Liver (tissue), 9 donors: ENCODE results near the gene AQP3. TPM values are rescaled to one million over a fixed set of nuclear protein-coding genes. Genes with fewer than 3 reads are reported as not detected.

Experiments
- DNase-seq: peaks from one replicate; pipeline ENCODE4 v3.0.0-alpha.2; 2017; ENCODE audit warnings: low spot score
- H3K27ac ChIP-seq, 2 donors: one replicate each; pipeline ENCODE4 v1.7.0; 2013; ENCODE audit warnings: inconsistent platforms in 2 of 2, low read length in 2 of 2, control low read depth in 1 of 2, low read depth in 1 of 2, mild to moderate bottlenecking in 1 of 2
- H3K27me3 ChIP-seq, 4 donors: one replicate each; pipeline versions ENCODE4 v1.6.1 to v1.7.0; 2013; ENCODE audit warnings: low read length in 3 of 4, inconsistent platforms in 1 of 4, mild to moderate bottlenecking in 1 of 4, moderate library complexity in 1 of 4; ENCODE audit not compliant: control insufficient read depth in 4 of 4, insufficient read depth in 4 of 4
- H3K36me3 ChIP-seq, 4 donors: one replicate each; pipeline versions ENCODE4 v1.6.1 to v1.7.0; 2013; ENCODE audit warnings: low read length in 3 of 4, mild to moderate bottlenecking in 3 of 4, low read depth in 1 of 4, moderate library complexity in 1 of 4; ENCODE audit not compliant: control insufficient read depth in 4 of 4, insufficient read depth in 3 of 4
- H3K4me1 ChIP-seq, 4 donors: one replicate each; pipeline versions ENCODE4 v1.6.1 to v1.7.0; 2013; ENCODE audit warnings: low read length in 3 of 4, mild to moderate bottlenecking in 3 of 4, moderate library complexity in 1 of 4; ENCODE audit not compliant: control insufficient read depth in 4 of 4, insufficient read depth in 4 of 4
- H3K4me3 ChIP-seq, 3 donors: one replicate each; pipeline versions ENCODE4 v1.6.1 to v1.7.0; 2013; ENCODE audit warnings: low read length in 3 of 3, control low read depth in 1 of 3, low read depth in 1 of 3, mild to moderate bottlenecking in 1 of 3
- H3K9ac ChIP-seq, 2 donors: one replicate each; pipeline ENCODE4 v1.7.0; 2013; ENCODE audit warnings: low read length in 2 of 2, mild to moderate bottlenecking in 2 of 2, moderate library complexity in 2 of 2, control low read depth in 1 of 2, low read depth in 1 of 2
- H3K9me3 ChIP-seq, 4 donors: one replicate each; pipeline versions ENCODE4 v1.6.1 to v1.7.0; 2013; ENCODE audit warnings: low read length in 3 of 4; ENCODE audit not compliant: control insufficient read depth in 4 of 4
- EGR1 ChIP-seq, 2 donors: IDR thresholded peaks; 2 replicates each; pipeline ENCODE4 v1.6.1; 2016 to 2018; ENCODE audit warnings: antibody characterized with exemption in 2 of 2, low read depth in 2 of 2
- FOXA1 ChIP-seq: IDR thresholded peaks from 2 replicates; pipeline ENCODE4 v1.6.1; 2016; ENCODE audit warnings: antibody characterized with exemption
- FOXA2 ChIP-seq: IDR thresholded peaks from 2 replicates; pipeline ENCODE4 v1.6.1; 2016; ENCODE audit warnings: antibody characterized with exemption
- GABPA ChIP-seq, 2 donors: IDR thresholded peaks in 1 of 2; conservative IDR thresholded peaks in 1 of 2; 2 replicates each; pipeline ENCODE4 v1.6.1; 2016; ENCODE audit warnings: antibody characterized with exemption in 2 of 2, mild to moderate bottlenecking in 1 of 2, moderate library complexity in 1 of 2
- HNF4A ChIP-seq, 2 donors: conservative IDR thresholded peaks; 2 replicates each; pipeline ENCODE4 v1.6.1; 2016; ENCODE audit warnings: antibody characterized with exemption in 2 of 2, mild to moderate bottlenecking in 2 of 2
- HNF4G ChIP-seq: IDR thresholded peaks from 2 replicates; pipeline ENCODE4 v1.6.1; 2016; ENCODE audit warnings: antibody characterized with exemption
- JUND ChIP-seq, 2 donors: IDR thresholded peaks; 2 replicates each; pipeline ENCODE4 v1.6.1; 2016; ENCODE audit warnings: antibody characterized with exemption in 2 of 2
- NR2F2 ChIP-seq: IDR thresholded peaks from 2 replicates; pipeline ENCODE4 v1.6.1; 2016; ENCODE audit warnings: antibody characterized with exemption
- RAD21 ChIP-seq, 2 donors: IDR thresholded peaks; 2 replicates each; pipeline ENCODE4 v1.6.1; 2016; ENCODE audit warnings: antibody characterized with exemption in 2 of 2, mild to moderate bottlenecking in 2 of 2
- RXRA ChIP-seq, 2 donors: IDR thresholded peaks; 2 replicates each; pipeline ENCODE4 v1.6.1; 2017 to 2018; ENCODE audit warnings: antibody characterized with exemption in 2 of 2, mild to moderate bottlenecking in 1 of 2
- SP1 ChIP-seq: IDR thresholded peaks from 2 replicates; pipeline ENCODE4 v1.6.1; 2018; ENCODE audit warnings: antibody characterized with exemption, mild to moderate bottlenecking
- TAF1 ChIP-seq: conservative IDR thresholded peaks from 2 replicates; pipeline ENCODE4 v1.6.1; 2016; ENCODE audit warnings: antibody characterized with exemption, mild to moderate bottlenecking
- YY1 ChIP-seq: IDR thresholded peaks from 2 replicates; pipeline ENCODE4 v1.6.1; 2016; ENCODE audit warnings: antibody characterized with exemption, mild to moderate bottlenecking
- WGBS: extraction: QIAGEN DNeasy Blood & Tissue Kit; methylation state at CpG from one replicate; pipeline ENCODE4 v1.1.7; 2013; 5-methylcytosine and 5-hydroxymethylcytosine counted together
- polyA plus RNA-seq, 2 donors: library from polyadenylated mRNA; stranded (reverse) in 1 of 2; unstranded in 1 of 2; fragments of 200-250 nt in 1 of 2; fragments of >200 nt in 1 of 2; fragmentation: Nextera tagmentation in 1 of 2; extraction: Ambion mirVana in 1 of 2; gene quantifications; one replicate each; pipeline versions ENCODE4 v1.2.1 to v1.2.3, GENCODE V29; 2013 to 2015
- total RNA-seq, 2 donors: library from RNA; depleted of rRNA; stranded (reverse); fragments of >200 nt; gene quantifications; one replicate each; pipeline ENCODE4 v1.2.3, GENCODE V29; 2014
- TF ChIP-seq, protein P1 (sequence below): IDR thresholded peaks from 2 replicates; pipeline ENCODE4 v1.6.1; 2016; ENCODE audit warnings: antibody characterized with exemption
- TF ChIP-seq, protein P2 (sequence below): IDR thresholded peaks from 2 replicates; pipeline ENCODE4 v1.6.1; 2016; ENCODE audit warnings: antibody characterized with exemption
- TF ChIP-seq, protein P3 (sequence below): IDR thresholded peaks from 2 replicates; pipeline ENCODE4 v1.6.1; 2016; ENCODE audit warnings: antibody characterized with exemption
- TF ChIP-seq, protein P4 (sequence below): IDR thresholded peaks from 2 replicates; pipeline ENCODE4 v1.6.1; 2016; ENCODE audit warnings: antibody characterized with exemption, mild to moderate bottlenecking
- TF ChIP-seq, protein P5 (sequence below): fragments of 150-350 bp; IDR thresholded peaks from 2 replicates; pipeline ENCODE4 v1.5.1; 2017; ENCODE audit warnings: improper control_type of control experiment, low read depth, low read length; ENCODE audit not compliant: missing input control
- donor health status: healthy.
- donor health status: healthy.
- donor health status: healthy.
- donor health status: healthy.
- donor health status: healthy.

The AQP3 gene
- total and polyA plus RNA-seq, 4 donors = 60.5 to 124 (median 87.4) TPM

DNA sequence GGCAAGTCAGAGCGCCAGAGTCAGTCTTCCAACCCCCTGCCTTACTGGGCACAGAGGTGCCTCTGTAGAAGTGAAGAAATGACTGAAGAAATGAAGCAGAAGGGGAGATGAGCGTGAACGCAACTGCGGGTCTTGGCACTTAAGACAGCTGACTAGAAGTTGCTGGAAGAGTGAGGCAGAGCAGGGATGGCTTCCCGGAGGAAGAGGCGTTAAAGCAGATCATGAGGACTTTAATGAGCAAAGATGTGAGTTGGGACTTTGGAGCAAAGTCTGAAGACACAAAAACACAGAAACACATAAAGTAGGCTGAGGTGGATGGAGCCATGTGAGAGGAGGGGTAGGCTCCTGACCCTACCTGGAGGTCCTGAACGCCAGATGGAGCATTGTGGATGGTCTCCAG is 7.2 kb downstream of the AQP3 start:
- 95% methylated on average over 7 of the region's 7 CpGs for WGBS
- DNase-seq = no peak
- H3K36me3 ChIP-seq = peaks cover 12 to 20% (median 16%) of the 10 kb centered on the region in 4 donors
- no peak overlapping the region for H3K4me3 ChIP-seq
- H3K9ac ChIP-seq = no peak overlapping the region
- H3K27me3 ChIP-seq = no peaks in the 10 kb centered on the region
- peaks cover 8 to 20% (median 15%) of the 10 kb centered on the region in 4 donors for H3K4me1 ChIP-seq
- H3K27ac ChIP-seq = no peak overlapping the region
- TF ChIP-seq, protein P1, sequence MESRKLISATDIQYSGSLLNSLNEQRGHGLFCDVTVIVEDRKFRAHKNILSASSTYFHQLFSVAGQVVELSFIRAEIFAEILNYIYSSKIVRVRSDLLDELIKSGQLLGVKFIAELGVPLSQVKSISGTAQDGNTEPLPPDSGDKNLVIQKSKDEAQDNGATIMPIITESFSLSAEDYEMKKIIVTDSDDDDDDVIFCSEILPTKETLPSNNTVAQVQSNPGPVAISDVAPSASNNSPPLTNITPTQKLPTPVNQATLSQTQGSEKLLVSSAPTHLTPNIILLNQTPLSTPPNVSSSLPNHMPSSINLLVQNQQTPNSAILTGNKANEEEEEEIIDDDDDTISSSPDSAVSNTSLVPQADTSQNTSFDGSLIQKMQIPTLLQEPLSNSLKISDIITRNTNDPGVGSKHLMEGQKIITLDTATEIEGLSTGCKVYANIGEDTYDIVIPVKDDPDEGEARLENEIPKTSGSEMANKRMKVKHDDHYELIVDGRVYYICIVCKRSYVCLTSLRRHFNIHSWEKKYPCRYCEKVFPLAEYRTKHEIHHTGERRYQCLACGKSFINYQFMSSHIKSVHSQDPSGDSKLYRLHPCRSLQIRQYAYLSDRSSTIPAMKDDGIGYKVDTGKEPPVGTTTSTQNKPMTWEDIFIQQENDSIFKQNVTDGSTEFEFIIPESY = no peak
- no peak for TF ChIP-seq HNF4A (conservative IDR thresholded peaks at IDR 0.05)
- TF ChIP-seq GABPA (IDR thresholded peaks at IDR 0.05 in 1 of 2, conservative IDR thresholded peaks at IDR 0.05 in 1 of 2) = no peak
- TF ChIP-seq, protein P2, sequence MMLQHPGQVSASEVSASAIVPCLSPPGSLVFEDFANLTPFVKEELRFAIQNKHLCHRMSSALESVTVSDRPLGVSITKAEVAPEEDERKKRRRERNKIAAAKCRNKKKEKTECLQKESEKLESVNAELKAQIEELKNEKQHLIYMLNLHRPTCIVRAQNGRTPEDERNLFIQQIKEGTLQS = no peak
- TF ChIP-seq TAF1 = no peak
- TF ChIP-seq FOXA1 = no peak
- no peak for TF ChIP-seq RAD21 (IDR thresholded peaks at IDR 0.05)
- TF ChIP-seq SP1 = no peak
- no peak for TF ChIP-seq EGR1 (IDR thresholded peaks at IDR 0.05; ENCODE audit: low read depth in 2 of 2)
- TF ChIP-seq, protein P3, sequence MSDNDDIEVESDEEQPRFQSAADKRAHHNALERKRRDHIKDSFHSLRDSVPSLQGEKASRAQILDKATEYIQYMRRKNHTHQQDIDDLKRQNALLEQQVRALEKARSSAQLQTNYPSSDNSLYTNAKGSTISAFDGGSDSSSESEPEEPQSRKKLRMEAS = no peak
- TF ChIP-seq, protein P4, sequence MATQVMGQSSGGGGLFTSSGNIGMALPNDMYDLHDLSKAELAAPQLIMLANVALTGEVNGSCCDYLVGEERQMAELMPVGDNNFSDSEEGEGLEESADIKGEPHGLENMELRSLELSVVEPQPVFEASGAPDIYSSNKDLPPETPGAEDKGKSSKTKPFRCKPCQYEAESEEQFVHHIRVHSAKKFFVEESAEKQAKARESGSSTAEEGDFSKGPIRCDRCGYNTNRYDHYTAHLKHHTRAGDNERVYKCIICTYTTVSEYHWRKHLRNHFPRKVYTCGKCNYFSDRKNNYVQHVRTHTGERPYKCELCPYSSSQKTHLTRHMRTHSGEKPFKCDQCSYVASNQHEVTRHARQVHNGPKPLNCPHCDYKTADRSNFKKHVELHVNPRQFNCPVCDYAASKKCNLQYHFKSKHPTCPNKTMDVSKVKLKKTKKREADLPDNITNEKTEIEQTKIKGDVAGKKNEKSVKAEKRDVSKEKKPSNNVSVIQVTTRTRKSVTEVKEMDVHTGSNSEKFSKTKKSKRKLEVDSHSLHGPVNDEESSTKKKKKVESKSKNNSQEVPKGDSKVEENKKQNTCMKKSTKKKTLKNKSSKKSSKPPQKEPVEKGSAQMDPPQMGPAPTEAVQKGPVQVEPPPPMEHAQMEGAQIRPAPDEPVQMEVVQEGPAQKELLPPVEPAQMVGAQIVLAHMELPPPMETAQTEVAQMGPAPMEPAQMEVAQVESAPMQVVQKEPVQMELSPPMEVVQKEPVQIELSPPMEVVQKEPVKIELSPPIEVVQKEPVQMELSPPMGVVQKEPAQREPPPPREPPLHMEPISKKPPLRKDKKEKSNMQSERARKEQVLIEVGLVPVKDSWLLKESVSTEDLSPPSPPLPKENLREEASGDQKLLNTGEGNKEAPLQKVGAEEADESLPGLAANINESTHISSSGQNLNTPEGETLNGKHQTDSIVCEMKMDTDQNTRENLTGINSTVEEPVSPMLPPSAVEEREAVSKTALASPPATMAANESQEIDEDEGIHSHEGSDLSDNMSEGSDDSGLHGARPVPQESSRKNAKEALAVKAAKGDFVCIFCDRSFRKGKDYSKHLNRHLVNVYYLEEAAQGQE = no peak
- no peak for TF ChIP-seq RXRA (IDR thresholded peaks at IDR 0.05)
- no peak for TF ChIP-seq FOXA2
- TF ChIP-seq, protein P5, sequence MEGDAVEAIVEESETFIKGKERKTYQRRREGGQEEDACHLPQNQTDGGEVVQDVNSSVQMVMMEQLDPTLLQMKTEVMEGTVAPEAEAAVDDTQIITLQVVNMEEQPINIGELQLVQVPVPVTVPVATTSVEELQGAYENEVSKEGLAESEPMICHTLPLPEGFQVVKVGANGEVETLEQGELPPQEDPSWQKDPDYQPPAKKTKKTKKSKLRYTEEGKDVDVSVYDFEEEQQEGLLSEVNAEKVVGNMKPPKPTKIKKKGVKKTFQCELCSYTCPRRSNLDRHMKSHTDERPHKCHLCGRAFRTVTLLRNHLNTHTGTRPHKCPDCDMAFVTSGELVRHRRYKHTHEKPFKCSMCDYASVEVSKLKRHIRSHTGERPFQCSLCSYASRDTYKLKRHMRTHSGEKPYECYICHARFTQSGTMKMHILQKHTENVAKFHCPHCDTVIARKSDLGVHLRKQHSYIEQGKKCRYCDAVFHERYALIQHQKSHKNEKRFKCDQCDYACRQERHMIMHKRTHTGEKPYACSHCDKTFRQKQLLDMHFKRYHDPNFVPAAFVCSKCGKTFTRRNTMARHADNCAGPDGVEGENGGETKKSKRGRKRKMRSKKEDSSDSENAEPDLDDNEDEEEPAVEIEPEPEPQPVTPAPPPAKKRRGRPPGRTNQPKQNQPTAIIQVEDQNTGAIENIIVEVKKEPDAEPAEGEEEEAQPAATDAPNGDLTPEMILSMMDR = no peak
- TF ChIP-seq NR2F2 = no peak
- TF ChIP-seq HNF4G = no peak
- TF ChIP-seq YY1 = no peak
- no peak for TF ChIP-seq JUND (IDR thresholded peaks at IDR 0.05)
- H3K9me3 ChIP-seq = no peaks in the 10 kb centered on the region
